PC-9 (cell line): ENCODE data around the gene MYO1B. TPM values are rescaled to one million over a fixed set of nuclear protein-coding genes. Genes with fewer than 3 reads are reported as not detected.

Source experiments
- BruUV-seq: library from RNA; stranded (reverse); fragments of 400-500 nt; replicated peaks from 2 replicates; lab custom pipeline; 2021; lab: Mats Ljungman, UMichigan
- CTCF ChIA-PET: fragments of 300-600 bp; sonication (Branson Sonifier 250); formaldehyde crosslinking; loops from one replicate; lab custom pipeline; 2022; ENCODE audit warnings: antibody characterized with exemption; lab: Charles Lee
- POLR2A ChIA-PET: fragments of 300-600 bp; sonication (Branson Sonifier 250); formaldehyde crosslinking; loops from one replicate; lab custom pipeline; 2022; ENCODE audit warnings: antibody characterized with exemption; ENCODE audit not compliant: unreplicated experiment; lab: Charles Lee
- DNase-seq, 2 experiments: peaks; one replicate each; pipeline versions ENCODE4 v3.0.0 to v3.0.0-alpha.2; 2015 to 2022; ENCODE audit warnings: mixed read lengths in 1 of 2
- H2AFZ ChIP-seq: fragments of 200-600 bp; sonication (generic); 2 replicates; pipeline ENCODE4 v1.8.1; 2017; ENCODE audit warnings: antibody characterized with exemption
- H3F3A ChIP-seq: fragments of 200-600 bp; sonication (generic); 2 replicates; pipeline ENCODE4 v1.8.1; 2017; ENCODE audit warnings: antibody characterized with exemption, mild to moderate bottlenecking, low read depth; ENCODE audit not compliant: insufficient read depth
- H3K27ac ChIP-seq: fragments of 200-600 bp; sonication (generic); 2 replicates; pipeline ENCODE4 v1.6.1; 2016; ENCODE audit warnings: mixed run types
- H3K27me3 ChIP-seq: fragments of 200-600 bp; sonication (generic); 2 replicates; pipeline ENCODE4 v1.6.1; 2016; ENCODE audit warnings: low read depth, mixed run types; ENCODE audit not compliant: insufficient read depth
- H3K36me3 ChIP-seq: fragments of 200-600 bp; sonication (generic); 2 replicates; pipeline ENCODE4 v1.6.1; 2016; ENCODE audit warnings: low read depth, mixed run types
- H3K4me1 ChIP-seq: fragments of 200-600 bp; sonication (generic); replicated peaks from 2 replicates; pipeline ENCODE4 v1.6.1; 2016; ENCODE audit warnings: mixed run types; ENCODE audit not compliant: insufficient read depth
- H3K4me2 ChIP-seq: fragments of 200-600 bp; sonication (generic); 2 replicates; pipeline ENCODE4 v1.6.1; 2017; ENCODE audit warnings: mixed run types
- H3K4me3 ChIP-seq: fragments of 200-600 bp; sonication (generic); 2 replicates; pipeline ENCODE4 v1.6.1; 2016; ENCODE audit warnings: mixed run types
- H3K79me2 ChIP-seq: fragments of 200-600 bp; sonication (generic); 2 replicates; pipeline ENCODE4 v1.6.1; 2017; ENCODE audit warnings: low read depth, mixed run types
- H3K9me2 ChIP-seq: fragments of 200-600 bp; sonication (generic); 2 replicates; pipeline ENCODE4 v1.8.1; 2017; ENCODE audit warnings: mild to moderate bottlenecking; ENCODE audit not compliant: insufficient read depth
- H3K9me3 ChIP-seq: fragments of 200-600 bp; sonication (generic); 2 replicates; pipeline ENCODE4 v1.8.1; 2016; ENCODE audit warnings: low read depth; ENCODE audit not compliant: insufficient read depth
- H4K20me1 ChIP-seq: fragments of 200-600 bp; sonication (generic); 2 replicates; pipeline ENCODE4 v1.8.1; 2017; ENCODE audit not compliant: insufficient read depth
- CTCF ChIP-seq: fragments of 200-600 bp; sonication (generic); conservative IDR thresholded peaks from 2 replicates; pipeline ENCODE4 v1.6.1; 2017; ENCODE audit warnings: mixed run types, antibody characterized with exemption, mild to moderate bottlenecking, moderate library complexity
- EZH2 ChIP-seq: fragments of 200-600 bp; sonication (generic); IDR thresholded peaks from 2 replicates; pipeline ENCODE4 v1.8.0; 2017; ENCODE audit warnings: antibody characterized with exemption, low read depth
- intact Hi-C: fragments of 100-400 bp; cut with micrococcal nuclease; formaldehyde crosslinking; loops from one replicate; pipeline ENCODE4 v1.10.0; 2022; ENCODE audit not compliant: unreplicated experiment
- total RNA-seq: library from RNA; stranded (reverse); gene quantifications from 2 replicates; pipeline ENCODE4 v1.2.3, GENCODE V29; 2021

MYO1B gene
- total RNA-seq, 1 experiment from 2014 or later: 55.0 TPM

GRCh38 chr2:191415101-191415500 is 169.9 kb downstream of the MYO1B start:
- no peak for DNase-seq
- H3K36me3 ChIP-seq: no peaks in the 10 kb centered on the region
- H3K79me2 ChIP-seq: no peaks in the 10 kb centered on the region
- H3K4me3 ChIP-seq: no peak overlapping the region
- no peaks in the 10 kb centered on the region for H3K4me1 ChIP-seq
- no peaks in the 10 kb centered on the region for H3K9me3 ChIP-seq
- no peaks in the 10 kb centered on the region for H4K20me1 ChIP-seq
- BruUV-seq: no TSS peak
- intact Hi-C loops: no loop called here
- no peaks in the 10 kb centered on the region for H3F3A ChIP-seq
- TF ChIP-seq CTCF (no peak), EZH2 (no peak)
- no peak overlapping the region for H3K27ac ChIP-seq
- ChIA-PET CTCF (no interaction called here), POLR2A (no interaction called here)
- no peak overlapping the region for H2AFZ ChIP-seq
- H3K9me2 ChIP-seq: no peaks in the 10 kb centered on the region
- H3K4me2 ChIP-seq: no peak overlapping the region
- H3K27me3 ChIP-seq: no peaks in the 10 kb centered on the region

- no peaks in the 10 kb centered on the region for H3K4me1 ChIP-seq
- no peaks in the 10 kb centered on the region for H3K79me2 ChIP-seq
- intact Hi-C loops: no loop called here
- CTCF ChIA-PET: no interaction called here
- BruUV-seq: no TSS peak
- H3K27me3 ChIP-seq: no peaks in the 10 kb centered on the region
- no peaks in the 10 kb centered on the region for H4K20me1 ChIP-seq
- no peak overlapping the region for H2AFZ ChIP-seq
- DNase-seq: no peak
- no peaks in the 10 kb centered on the region for H3K9me2 ChIP-seq
- TF ChIP-seq EZH2 (no peak), CTCF (no peak)
- no peaks in the 10 kb centered on the region for H3F3A ChIP-seq
- H3K4me2 ChIP-seq: no peak overlapping the region
- H3K27ac ChIP-seq: no peak overlapping the region
- no peaks in the 10 kb centered on the region for H3K9me3 ChIP-seq
- no peak overlapping the region for H3K4me3 ChIP-seq
- H3K36me3 ChIP-seq: no peaks in the 10 kb centered on the region
- POLR2A ChIA-PET: no interaction called here
Measured at GRCh38 chr2:191415858-191416257, 170.7 kb downstream of the MYO1B start.

- CTCF ChIA-PET: no interaction called here
Measured at GRCh38 chr2:191417746-191418145, 172.5 kb downstream of the MYO1B start.

More at GRCh38 chr2:191417746-191418145, 172.5 kb downstream of the MYO1B start:
- Histone ChIP-seq H3K4me2 (no peak overlapping the region), H3K9me3 (no peaks in the 10 kb centered on the region), H3F3A (no peaks in the 10 kb centered on the region), H3K9me2 (no peaks in the 10 kb centered on the region), H3K27ac (no peak overlapping the region), H2AFZ (no peak overlapping the region), H3K27me3 (no peaks in the 10 kb centered on the region), H4K20me1 (no peaks in the 10 kb centered on the region), H3K4me3 (no peak overlapping the region), H3K4me1 (no peaks in the 10 kb centered on the region), H3K79me2 (no peaks in the 10 kb centered on the region), H3K36me3 (no peaks in the 10 kb centered on the region)
- POLR2A ChIA-PET: no interaction called here
- no peak for TF ChIP-seq CTCF
- TF ChIP-seq EZH2: no peak
- BruUV-seq: no TSS peak
- intact Hi-C loops: no loop called here
- no peak for DNase-seq
